Activated naive CD8-positive, alpha-beta T cell treated with anti-CD3 and anti-CD28 coated beads for 36 hours (primary cell): ENCODE measurements around the gene TTC16. TPM values are rescaled to one million over a fixed set of nuclear protein-coding genes. Genes with fewer than 3 reads are reported as not detected.
A peak's percentile ranks its signal among the peaks of the same experiment; 100 is the strongest.
"Not testable (repeated sequence)": the region's sequence is repeated elsewhere in the genome, so short reads cannot be mapped to it uniquely, and the experiment has no call there.

Experiments
- DNase-seq: peaks from one replicate; pipeline ENCODE4 v3.0.0; 2021
- H3K27ac Mint-ChIP-seq: one replicate; pipeline ENCODE4 v1.8.0; 2022; ENCODE audit warnings: mild to moderate bottlenecking, moderate library complexity, mixed read lengths
- H3K27me3 Mint-ChIP-seq: one replicate; pipeline ENCODE4 v1.8.0; 2022; ENCODE audit warnings: mild to moderate bottlenecking, mixed read lengths
- H3K36me3 Mint-ChIP-seq: one replicate; pipeline ENCODE4 v1.8.0; 2021; ENCODE audit warnings: mild to moderate bottlenecking, mixed read lengths
- H3K4me1 Mint-ChIP-seq: one replicate; pipeline ENCODE4 v1.8.0; 2021; ENCODE audit warnings: mixed read lengths
- H3K4me3 Mint-ChIP-seq: one replicate; pipeline ENCODE4 v1.8.0; 2022; ENCODE audit warnings: mild to moderate bottlenecking, moderate library complexity, mixed read lengths
- H3K9me3 Mint-ChIP-seq: one replicate; pipeline ENCODE4 v1.8.0; 2022; ENCODE audit warnings: mixed read lengths
- total RNA-seq, 2 experiments: library from RNA; stranded (reverse); gene quantifications; one replicate each; pipeline ENCODE4 v1.2.3, GENCODE V29; 2021

TTC16 gene
- total RNA-seq, 2 experiments from 2014 or later: 1.3 to 1.4 TPM

- H3K4me3 Mint-ChIP-seq: peak overlapping the region; percentile 85
- peak overlapping the region; percentile 83 for H3K27ac Mint-ChIP-seq
- H3K36me3 Mint-ChIP-seq: peaks cover 33% of the 10 kb centered on the region
- H3K9me3 Mint-ChIP-seq: no peaks in the 10 kb centered on the region
- peak; percentile 99 for DNase-seq
- no peaks in the 10 kb centered on the region for H3K27me3 Mint-ChIP-seq
- H3K4me1 Mint-ChIP-seq: peaks cover 55% of the 10 kb centered on the region
These were observed 55.2 kb downstream of the TTC16 start for GRCh38 chr9:127770905-127771569.

DNA sequence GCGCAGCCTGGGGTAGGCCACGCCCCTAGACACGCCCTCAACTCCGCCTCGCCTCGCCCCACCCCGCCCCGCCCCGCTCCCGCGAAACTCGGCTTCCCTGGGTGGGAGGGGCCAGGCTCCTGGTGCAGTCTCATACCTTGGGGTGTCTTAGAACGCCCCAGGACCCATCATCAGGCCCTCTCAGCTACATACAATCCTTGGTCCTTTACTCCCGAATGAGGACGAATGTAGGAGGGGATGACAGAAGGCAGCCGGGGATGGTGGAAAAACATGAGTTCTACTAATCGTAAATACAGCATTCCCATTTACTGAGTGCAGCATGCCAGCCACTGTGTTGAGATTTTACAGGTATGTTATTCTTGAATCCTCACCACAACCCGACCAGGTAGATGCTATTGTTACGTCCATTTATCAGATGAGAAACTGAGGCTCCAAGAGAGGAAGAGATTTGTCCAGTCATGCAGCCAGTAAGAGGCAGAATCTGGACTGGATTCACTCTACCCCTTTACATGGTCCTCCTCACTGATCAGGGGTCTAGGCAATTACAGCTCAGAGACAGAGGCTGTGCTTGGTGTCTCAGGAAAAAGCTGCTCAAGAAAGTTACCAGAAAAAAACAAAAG is 55.8 kb downstream of the TTC16 start:
- peak overlapping the region; percentile 85 for H3K4me3 Mint-ChIP-seq
- H3K36me3 Mint-ChIP-seq: peaks cover 28% of the 10 kb centered on the region
- no peaks in the 10 kb centered on the region for H3K27me3 Mint-ChIP-seq
- H3K4me1 Mint-ChIP-seq: peaks cover 57% of the 10 kb centered on the region
- no peak for DNase-seq
- H3K9me3 Mint-ChIP-seq: no peaks in the 10 kb centered on the region
- peak overlapping the region; percentile 83 for H3K27ac Mint-ChIP-seq

- Mint-ChIP-seq H3K36me3 (peaks cover 26% of the 10 kb centered on the region), H3K4me1 (peaks cover 51% of the 10 kb centered on the region), H3K9me3 (no peaks in the 10 kb centered on the region), H3K27ac (no peak overlapping the region), H3K27me3 (no peaks in the 10 kb centered on the region), H3K4me3 (no peak overlapping the region)
- DNase-seq: no peak
These were observed 56.7 kb downstream of the TTC16 start for GRCh38 chr9:127772603-127773002.

- no peaks in the 10 kb centered on the region for H3K9me3 Mint-ChIP-seq
- peaks cover 49% of the 10 kb centered on the region for H3K4me1 Mint-ChIP-seq
- no peaks in the 10 kb centered on the region for H3K27me3 Mint-ChIP-seq
- DNase-seq: no peak
- H3K27ac Mint-ChIP-seq: no peak overlapping the region
- no peak overlapping the region for H3K4me3 Mint-ChIP-seq
- peaks cover 28% of the 10 kb centered on the region for H3K36me3 Mint-ChIP-seq
These were observed 57.4 kb downstream of the TTC16 start for GRCh38 chr9:127773272-127773671.

- Mint-ChIP-seq H3K4me1 (peaks cover 45% of the 10 kb centered on the region), H3K4me3 (no peak overlapping the region), H3K36me3 (peaks cover 27% of the 10 kb centered on the region)
These were observed 58.1 kb downstream of the TTC16 start for GRCh38 chr9:127773981-127774380.

DNA sequence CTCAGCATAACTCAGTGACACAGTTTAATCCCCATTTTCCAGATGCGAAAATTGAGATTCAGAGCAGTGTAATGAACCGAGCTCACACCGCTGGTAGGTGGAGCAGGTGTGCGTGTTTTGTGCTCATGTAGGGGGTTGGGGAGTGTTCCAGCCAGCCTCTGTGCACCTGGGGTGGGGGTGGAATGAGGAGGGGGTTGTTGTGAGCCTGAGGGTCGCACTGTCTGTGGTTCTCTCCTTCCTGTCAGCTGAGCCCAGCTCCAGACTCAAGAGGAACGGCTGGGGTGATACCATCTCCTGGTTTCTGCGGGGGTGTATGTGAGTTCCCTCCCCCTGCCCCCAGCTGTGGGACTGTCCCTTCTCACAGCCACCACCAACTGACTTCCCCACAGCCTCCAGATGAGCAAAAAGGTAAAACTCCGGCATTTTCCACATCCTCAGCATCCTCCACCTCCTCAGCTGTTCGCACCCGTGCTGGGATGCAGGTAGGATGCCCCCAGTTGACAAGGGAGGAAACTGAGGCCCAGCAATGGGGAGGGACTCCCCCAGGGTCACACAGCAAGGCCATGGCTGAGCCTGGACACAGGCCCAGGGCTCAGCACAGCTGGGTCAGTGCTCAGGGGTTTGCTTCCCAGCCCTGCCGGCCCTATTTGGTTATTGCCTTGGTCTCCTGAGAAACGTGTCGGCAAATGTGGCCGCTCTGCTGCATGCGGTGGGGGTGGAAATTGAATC is 60.5 kb downstream of the TTC16 start:
- Mint-ChIP-seq H3K27ac (peak overlapping the region; percentile 97), H3K4me3 (peak overlapping the region; percentile 98), H3K27me3 (no peaks in the 10 kb centered on the region), H3K4me1 (peaks cover 40% of the 10 kb centered on the region), H3K9me3 (no peaks in the 10 kb centered on the region), H3K36me3 (peaks cover 22% of the 10 kb centered on the region)
- peak; percentile 79 for DNase-seq

More at GRCh38 chr9:127773981-127774380, 58.1 kb downstream of the TTC16 start:
- H3K9me3 Mint-ChIP-seq: no peaks in the 10 kb centered on the region
- H3K27ac Mint-ChIP-seq: no peak overlapping the region
- no peak for DNase-seq
- no peaks in the 10 kb centered on the region for H3K27me3 Mint-ChIP-seq

- Mint-ChIP-seq H3K9me3 (no peaks in the 10 kb centered on the region), H3K4me3 (peak overlapping the region; percentile 98), H3K27me3 (no peaks in the 10 kb centered on the region), H3K4me1 (peaks cover 41% of the 10 kb centered on the region), H3K27ac (peak overlapping the region; percentile 97), H3K36me3 (peaks cover 22% of the 10 kb centered on the region)
- DNase-seq: no peak
These were observed 61.0 kb downstream of the TTC16 start for GRCh38 chr9:127776924-127777289.

DNA sequence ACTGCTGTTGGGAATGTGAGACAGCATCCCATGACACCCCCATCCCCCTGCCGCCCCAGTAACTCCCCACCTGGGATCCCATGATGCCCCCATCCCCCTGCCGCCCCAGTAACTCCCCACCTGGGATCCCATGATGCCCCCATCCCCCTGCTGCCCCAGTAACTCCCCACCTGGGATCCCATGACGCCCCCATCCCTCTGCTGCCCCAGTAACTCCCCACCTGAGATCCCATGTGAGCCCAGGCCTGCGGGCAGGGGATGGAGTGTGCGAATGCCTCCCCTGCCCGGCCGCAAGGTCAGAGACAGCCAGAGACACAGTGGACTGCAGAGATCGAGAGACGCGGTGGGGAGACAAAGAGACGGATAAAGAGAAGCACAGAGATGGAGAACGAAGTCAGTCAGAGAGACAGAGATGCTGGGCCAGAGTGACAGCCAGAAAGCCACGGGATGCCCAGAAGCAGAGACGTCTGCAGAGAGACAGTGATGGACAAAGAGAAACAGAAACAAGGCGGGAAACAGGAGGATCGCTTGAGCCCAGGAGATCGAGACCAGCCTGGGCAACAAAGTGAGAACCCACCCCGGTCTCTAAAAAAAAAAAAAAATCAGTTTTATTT is 61.6 kb downstream of the TTC16 start:
- no peaks in the 10 kb centered on the region for H3K27me3 Mint-ChIP-seq

DNA sequence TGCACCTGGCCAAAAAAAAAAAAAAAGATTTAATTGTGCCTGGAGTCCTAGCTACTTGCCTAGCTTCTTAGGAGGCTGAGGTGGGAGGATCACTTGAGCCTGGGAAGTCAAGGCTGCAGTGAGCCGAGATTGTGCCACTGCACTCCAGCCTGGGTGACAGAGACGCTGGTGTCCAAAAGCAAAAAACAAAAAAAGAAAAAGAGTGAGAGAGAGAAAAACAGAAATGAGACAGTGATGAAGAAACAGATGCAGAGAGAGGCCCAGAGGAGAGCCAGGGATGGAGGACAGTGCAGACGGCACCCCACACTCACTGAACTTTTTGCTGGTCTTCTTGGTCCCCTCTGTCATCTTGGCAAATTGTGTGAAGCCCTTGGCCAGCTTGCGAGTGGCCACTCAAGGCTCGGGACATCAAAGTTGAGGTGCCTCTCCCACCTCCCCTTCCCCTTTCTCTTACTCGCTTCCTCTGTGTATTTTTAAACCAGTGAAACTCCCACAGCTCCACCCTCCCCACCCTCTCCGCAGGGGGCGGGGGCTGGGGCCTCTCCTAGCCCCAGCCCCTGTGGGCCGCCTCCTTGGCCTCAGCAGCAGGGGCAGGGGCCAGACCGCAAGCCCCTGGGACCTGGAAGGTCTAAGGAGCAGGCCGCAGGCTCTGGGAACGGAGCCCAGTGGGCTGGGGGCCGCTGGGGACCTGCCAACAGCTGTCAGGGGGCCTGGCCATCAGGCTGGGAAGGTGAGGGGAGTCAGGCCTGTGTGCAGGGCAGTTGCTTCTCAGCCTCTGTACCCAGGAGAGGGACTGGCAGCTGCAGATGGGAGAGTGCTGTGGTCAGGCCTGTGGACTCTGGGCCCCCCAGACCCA is 62.6 kb downstream of the TTC16 start, which contains the start of gene SH2D3C:
SH2D3C (minus strand) TSS at position 387 of the 856 bp plus-strand sequence; CDS start at position 348, 39 bp downstream.
- Mint-ChIP-seq H3K9me3 (no peaks in the 10 kb centered on the region), H3K27ac (peak within 1 kb of the TSS; percentile 97), H3K4me3 (peak within 1 kb of the TSS; percentile 98), H3K4me1 (peaks cover 52% of the 10 kb centered on the region), H3K27me3 (no peaks in the 10 kb centered on the region), H3K36me3 (peaks cover 20% of the 10 kb centered on the region)
- peak; percentile 67 for DNase-seq

More for the DNA sequence above, 61.6 kb downstream of the TTC16 start:
- peaks cover 22% of the 10 kb centered on the region for H3K36me3 Mint-ChIP-seq
- DNase-seq: no peak
- peak overlapping the region; percentile 97 for H3K27ac Mint-ChIP-seq
- H3K4me1 Mint-ChIP-seq: peaks cover 45% of the 10 kb centered on the region
- peak overlapping the region; percentile 98 for H3K4me3 Mint-ChIP-seq
- no peaks in the 10 kb centered on the region for H3K9me3 Mint-ChIP-seq

GRCh38 chr9:127779136-127779981 is 63.5 kb downstream of the TTC16 start:
- Mint-ChIP-seq H3K4me3 (peak overlapping the region; percentile 98), H3K36me3 (peaks cover 14% of the 10 kb centered on the region), H3K9me3 (no peaks in the 10 kb centered on the region), H3K4me1 (peaks cover 52% of the 10 kb centered on the region), H3K27me3 (no peaks in the 10 kb centered on the region), H3K27ac (peak overlapping the region; percentile 97)
- DNase-seq: peak; percentile 77

- H3K9me3 Mint-ChIP-seq: no peaks in the 10 kb centered on the region
- peaks cover 12% of the 10 kb centered on the region for H3K36me3 Mint-ChIP-seq
- no peak for DNase-seq
- H3K4me3 Mint-ChIP-seq: no peak overlapping the region
- no peaks in the 10 kb centered on the region for H3K27me3 Mint-ChIP-seq
- peaks cover 55% of the 10 kb centered on the region for H3K4me1 Mint-ChIP-seq
- peak overlapping the region; percentile 97 for H3K27ac Mint-ChIP-seq
These were observed 64.4 kb downstream of the TTC16 start for GRCh38 chr9:127780126-127780885.

DNA sequence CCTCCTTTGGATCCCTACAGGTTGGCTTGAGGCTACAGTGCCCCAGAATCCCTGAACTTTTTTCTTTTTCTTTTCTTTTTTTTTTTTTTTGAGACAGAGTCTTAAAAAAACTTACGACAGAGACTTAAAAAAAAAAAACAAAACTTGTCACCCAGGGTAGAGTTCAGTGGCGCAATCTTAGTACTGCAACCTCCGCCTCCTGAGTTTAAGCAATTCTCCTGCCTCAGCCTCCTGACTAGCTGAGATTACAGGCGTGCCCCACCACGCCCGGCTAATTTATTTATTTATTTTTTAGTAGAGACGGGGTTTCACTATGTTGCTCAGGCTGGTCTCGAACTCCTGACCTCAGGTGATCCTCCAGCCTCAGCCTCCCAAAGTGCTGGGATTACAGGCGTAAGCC is 65.0 kb downstream of the TTC16 start:
- Mint-ChIP-seq H3K27ac (peak overlapping the region; percentile 97), H3K36me3 (peaks cover 12% of the 10 kb centered on the region), H3K4me1 (peaks cover 55% of the 10 kb centered on the region)
- not testable (repeated sequence) for H3K4me3 Mint-ChIP-seq, DNase-seq, H3K9me3 Mint-ChIP-seq, H3K27me3 Mint-ChIP-seq
